C4-2B (cell line): ENCODE results near the gene TOM1L2.

Experiments used
- CTCF ChIP-seq: fragments of 450-650 bp; conservative IDR thresholded peaks from 2 replicates; pipeline ENCODE4 v1.5.1; 2017; ENCODE audit warnings: mild to moderate bottlenecking
- ZFX ChIP-seq: fragments of 450-650 bp; IDR thresholded peaks from 2 replicates; pipeline ENCODE4 v1.6.1; 2017

DNA sequence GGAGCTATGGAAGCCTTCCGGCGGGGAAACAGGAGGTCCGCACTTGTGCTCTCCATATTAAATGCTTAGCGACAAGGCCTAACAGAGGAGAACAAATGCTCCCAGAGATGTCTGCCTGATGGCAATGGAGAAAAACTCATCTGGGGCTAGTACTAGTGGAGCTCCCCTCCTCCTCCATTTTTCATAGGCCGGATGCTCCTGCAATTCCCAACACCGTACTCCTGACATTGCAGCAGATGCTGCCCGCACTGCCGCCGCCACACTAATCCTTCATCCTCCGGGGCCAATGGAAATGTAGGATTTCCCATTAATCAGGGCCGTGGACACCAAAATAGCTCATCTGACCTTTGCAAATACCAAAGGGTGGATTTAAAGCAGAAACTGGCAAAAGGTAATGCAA lies 27.5 kb downstream of the TOM1L2 start:
- TF ChIP-seq CTCF (no peak), ZFX (no peak)
